ENCODE data around the gene STXBP6.

GRCh38 chr14:25062022-25062321 is 12.0 kb upstream of the STXBP6 start:
- no peak for TF ChIP-seq POLR2A (IDR thresholded peaks at IDR 0.05)
- TF ChIP-seq, protein P1, sequence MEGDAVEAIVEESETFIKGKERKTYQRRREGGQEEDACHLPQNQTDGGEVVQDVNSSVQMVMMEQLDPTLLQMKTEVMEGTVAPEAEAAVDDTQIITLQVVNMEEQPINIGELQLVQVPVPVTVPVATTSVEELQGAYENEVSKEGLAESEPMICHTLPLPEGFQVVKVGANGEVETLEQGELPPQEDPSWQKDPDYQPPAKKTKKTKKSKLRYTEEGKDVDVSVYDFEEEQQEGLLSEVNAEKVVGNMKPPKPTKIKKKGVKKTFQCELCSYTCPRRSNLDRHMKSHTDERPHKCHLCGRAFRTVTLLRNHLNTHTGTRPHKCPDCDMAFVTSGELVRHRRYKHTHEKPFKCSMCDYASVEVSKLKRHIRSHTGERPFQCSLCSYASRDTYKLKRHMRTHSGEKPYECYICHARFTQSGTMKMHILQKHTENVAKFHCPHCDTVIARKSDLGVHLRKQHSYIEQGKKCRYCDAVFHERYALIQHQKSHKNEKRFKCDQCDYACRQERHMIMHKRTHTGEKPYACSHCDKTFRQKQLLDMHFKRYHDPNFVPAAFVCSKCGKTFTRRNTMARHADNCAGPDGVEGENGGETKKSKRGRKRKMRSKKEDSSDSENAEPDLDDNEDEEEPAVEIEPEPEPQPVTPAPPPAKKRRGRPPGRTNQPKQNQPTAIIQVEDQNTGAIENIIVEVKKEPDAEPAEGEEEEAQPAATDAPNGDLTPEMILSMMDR (IDR thresholded peaks at IDR 0.05 in 4 of 5, conservative IDR thresholded peaks at IDR 0.05 in 1 of 5) = no peak
